Large intestine (tissue), 3 donors: ENCODE data around the gene GALR1. TPM values are rescaled to one million over a fixed set of nuclear protein-coding genes. Genes with fewer than 3 reads are reported as not detected.
"Not testable (repeated sequence)": the region's sequence is repeated elsewhere in the genome, so short reads cannot be mapped to it uniquely, and the experiment has no call there.

ENCODE experiments used
- DNase-seq, 2 donors: peaks; one replicate each; pipeline versions ENCODE4 v3.0.0 to v3.0.0-alpha.2; 2013
- H3K27ac ChIP-seq: one replicate; pipeline ENCODE4 v1.5.1; 2013; ENCODE audit warnings: low read length
- H3K27me3 ChIP-seq: 2 replicates; pipeline ENCODE4 v1.6.1; 2013; ENCODE audit warnings: low read length; ENCODE audit not compliant: control insufficient read depth, insufficient read depth
- H3K36me3 ChIP-seq: 2 replicates; pipeline ENCODE4 v1.6.1; 2013; ENCODE audit warnings: low read length; ENCODE audit not compliant: control insufficient read depth, insufficient read depth
- H3K4me1 ChIP-seq: one replicate; pipeline ENCODE4 v1.6.1; 2013; ENCODE audit warnings: low read length; ENCODE audit not compliant: control insufficient read depth, insufficient read depth
- H3K4me3 ChIP-seq: one replicate; pipeline ENCODE4 v1.5.1; 2013; ENCODE audit warnings: low read length
- H3K9me3 ChIP-seq: one replicate; pipeline ENCODE4 v1.6.1; 2013; ENCODE audit warnings: mild to moderate bottlenecking, low read depth, low read length, moderate library complexity; ENCODE audit not compliant: control insufficient read depth
- WGBS: methylation state at CpG from one replicate; pipeline ENCODE4 v1.1.5; 2013; ENCODE audit warnings: low lambda C conversion rate; ENCODE audit not compliant: insufficient coverage; 5-methylcytosine and 5-hydroxymethylcytosine counted together
- polyA plus RNA-seq: library from polyadenylated mRNA; unstranded; fragments of 120-200 nt; gene quantifications from one replicate; pipeline ENCODE4 v1.2.1, GENCODE V29; 2013

The GALR1 gene
- polyA plus RNA-seq, 1 donor = 0.51 TPM

DNA sequence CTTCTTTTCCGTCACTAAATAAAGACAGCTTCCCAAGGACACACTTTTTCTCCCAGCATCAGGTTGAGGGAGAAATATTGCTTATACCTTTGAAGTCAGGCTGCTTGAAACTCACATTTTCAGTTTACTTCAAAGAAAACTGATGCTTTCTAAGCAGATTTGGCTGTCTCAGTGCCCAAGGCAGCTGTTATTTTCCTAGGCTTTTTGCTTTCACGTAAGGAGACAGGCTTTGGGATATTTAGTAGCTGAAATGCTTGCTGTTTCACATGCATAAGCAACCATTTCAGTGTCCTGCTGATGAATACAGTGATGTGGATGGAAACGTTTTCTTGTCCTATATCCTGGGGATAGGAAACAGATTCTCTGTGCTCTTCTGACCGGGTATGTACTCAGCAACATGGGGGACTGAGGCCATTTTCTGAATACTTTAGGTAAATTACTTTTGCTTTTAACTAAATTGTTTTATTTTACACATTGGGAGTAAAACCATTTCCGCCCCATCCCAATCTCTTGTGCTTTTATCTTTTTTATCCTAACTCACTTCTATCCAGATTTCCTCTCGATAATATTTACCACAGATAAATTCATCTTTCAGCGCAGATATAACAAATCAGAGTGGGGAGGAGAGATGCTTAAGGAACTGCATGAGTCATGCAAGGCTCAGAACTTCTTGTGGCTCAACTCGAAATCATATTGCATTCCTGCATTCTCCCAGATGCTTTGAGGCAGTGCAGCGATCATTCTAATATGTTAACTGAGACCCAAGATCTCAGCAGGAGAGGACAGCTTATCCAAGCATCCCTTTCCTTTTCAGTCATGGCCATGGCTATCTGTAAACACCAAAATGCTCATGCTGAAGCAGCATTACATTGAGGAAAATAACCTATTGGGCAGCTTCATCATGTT lies 22.2 kb downstream of the GALR1 start:
- H3K9me3 ChIP-seq = peaks cover 3% of the 10 kb centered on the region
- DNase-seq = no peak
- no peaks in the 10 kb centered on the region for H3K4me1 ChIP-seq
- H3K4me3 ChIP-seq = no peak overlapping the region
- no peaks in the 10 kb centered on the region for H3K27me3 ChIP-seq
- WGBS = 69% methylated on average over 4 of the region's 9 CpGs
- no peaks in the 10 kb centered on the region for H3K36me3 ChIP-seq
- no peak overlapping the region for H3K27ac ChIP-seq

DNA sequence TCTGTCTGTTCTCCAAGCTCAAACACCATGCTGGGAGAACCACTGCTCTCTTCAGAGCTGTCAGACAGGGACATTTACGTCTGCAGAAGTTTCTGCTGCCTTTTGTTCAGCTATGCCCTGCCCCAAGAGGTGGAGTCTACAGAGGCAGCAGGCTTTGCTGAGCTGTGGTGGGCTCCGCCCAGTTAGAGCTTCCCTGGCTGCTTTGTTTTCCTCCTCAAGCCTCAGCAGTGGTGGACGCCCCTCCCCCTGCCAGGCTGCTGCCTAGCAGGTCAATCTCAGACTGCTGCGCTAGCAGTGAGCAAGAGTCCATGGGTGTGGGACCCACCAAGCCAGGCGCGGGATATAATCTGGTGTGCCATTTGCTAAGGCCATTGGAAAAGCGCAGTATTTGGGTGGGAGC lies 41.2 kb downstream of the GALR1 start:
- H3K27ac ChIP-seq, H3K36me3 ChIP-seq, H3K4me3 ChIP-seq, H3K27me3 ChIP-seq, H3K4me1 ChIP-seq, DNase-seq, H3K9me3 ChIP-seq: not testable (repeated sequence)
- WGBS = no CpG with 5 or more reads among the region's 7 CpGs

DNA sequence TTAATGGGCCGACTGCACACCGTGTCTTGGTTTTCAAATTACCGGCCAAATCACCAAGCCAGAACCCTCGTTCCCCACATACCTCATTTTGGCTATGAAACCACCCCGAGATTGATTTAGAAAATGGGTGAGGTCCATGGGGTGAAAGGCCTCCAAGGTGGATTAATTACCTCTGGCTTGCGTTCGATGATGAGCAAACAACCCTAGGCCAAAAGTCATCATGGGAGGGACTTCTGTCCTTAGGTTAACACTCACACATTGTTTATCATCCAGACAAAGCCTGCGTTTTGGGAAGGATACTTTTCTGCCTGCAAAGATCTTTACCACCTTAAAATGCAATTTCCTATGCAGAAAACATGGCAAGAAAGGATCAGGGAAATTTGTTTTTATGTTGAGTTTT lies 48.5 kb downstream of the GALR1 start:
- no peak overlapping the region for H3K27ac ChIP-seq
- no peak overlapping the region for H3K4me3 ChIP-seq
- no peaks in the 10 kb centered on the region for H3K36me3 ChIP-seq
- no peak for DNase-seq
- WGBS = no CpG with 5 or more reads among the region's 8 CpGs
- no peaks in the 10 kb centered on the region for H3K4me1 ChIP-seq
- H3K27me3 ChIP-seq = peaks cover 3% of the 10 kb centered on the region
- no peaks in the 10 kb centered on the region for H3K9me3 ChIP-seq

DNA sequence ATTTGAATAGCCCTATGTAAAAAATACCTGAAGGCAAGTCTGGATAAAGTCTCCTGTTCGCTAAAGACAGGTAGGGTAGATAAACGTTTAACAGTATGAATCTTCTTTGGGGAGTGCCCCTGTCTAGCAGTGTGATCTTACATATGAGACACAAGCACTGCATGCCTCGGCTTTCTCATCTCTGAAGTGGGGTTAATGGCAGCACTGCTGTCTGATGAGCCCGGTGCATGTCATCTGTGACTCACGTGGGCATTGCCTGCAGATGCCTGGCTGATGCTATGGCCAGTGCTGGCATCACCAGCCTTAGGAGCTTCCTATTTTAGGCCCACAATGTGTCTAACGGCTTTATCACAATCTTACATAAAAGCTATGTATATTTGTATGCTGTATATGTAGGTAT lies 50.1 kb downstream of the GALR1 start:
- H3K36me3 ChIP-seq = no peaks in the 10 kb centered on the region
- peaks cover 3% of the 10 kb centered on the region for H3K27me3 ChIP-seq
- H3K4me1 ChIP-seq = no peaks in the 10 kb centered on the region
- no peak for DNase-seq
- no peak overlapping the region for H3K27ac ChIP-seq
- H3K4me3 ChIP-seq = no peak overlapping the region
- no CpG with 5 or more reads among the region's 6 CpGs for WGBS
- no peaks in the 10 kb centered on the region for H3K9me3 ChIP-seq

DNA sequence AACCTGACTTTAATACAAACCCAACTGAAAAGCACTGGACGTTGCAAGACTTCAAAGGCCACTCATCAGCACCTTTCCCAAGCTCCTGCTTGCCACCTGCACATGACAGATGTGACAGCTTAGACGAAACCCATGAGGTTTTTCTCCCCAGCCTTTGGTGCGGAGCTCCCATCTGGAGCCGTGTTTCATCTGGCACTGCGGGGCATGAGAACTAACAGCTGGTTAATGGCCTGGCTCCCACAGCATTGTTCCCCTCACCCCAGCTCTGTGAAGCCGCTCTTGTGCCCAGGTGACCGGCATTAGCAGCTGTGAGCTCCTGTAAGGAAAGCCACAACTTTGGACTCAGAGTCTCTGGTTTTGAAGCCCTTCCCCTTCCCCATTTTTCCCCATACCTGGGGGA lies 50.9 kb downstream of the GALR1 start:
- no peak overlapping the region for H3K4me3 ChIP-seq
- DNase-seq = no peak
- H3K27ac ChIP-seq = no peak overlapping the region
- no peaks in the 10 kb centered on the region for H3K36me3 ChIP-seq
- WGBS = no CpG with 5 or more reads among the region's 7 CpGs
- H3K9me3 ChIP-seq = no peaks in the 10 kb centered on the region
- H3K27me3 ChIP-seq = peaks cover 3% of the 10 kb centered on the region
- no peaks in the 10 kb centered on the region for H3K4me1 ChIP-seq

DNA sequence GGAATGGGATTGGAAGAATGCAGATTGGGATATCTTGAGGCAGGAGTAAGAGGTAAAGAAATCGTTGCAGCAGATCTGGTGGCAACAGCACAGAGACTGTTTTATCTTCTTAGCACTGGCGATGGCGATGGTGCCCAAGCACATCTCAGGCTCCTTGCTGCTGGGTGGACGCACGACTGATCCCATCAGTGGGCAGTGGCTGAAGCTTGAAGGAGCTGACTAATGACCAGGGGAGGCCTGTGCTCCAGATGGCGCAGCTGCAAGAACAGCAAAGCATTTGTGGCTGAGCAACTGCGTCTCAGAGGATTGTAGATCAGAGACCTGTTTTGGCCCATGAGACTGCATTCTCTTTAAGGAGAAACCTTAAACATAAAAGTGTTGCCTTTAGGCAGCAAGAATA lies 54.6 kb downstream of the GALR1 start:
- Histone ChIP-seq H3K27me3 (peaks cover 1% of the 10 kb centered on the region), H3K4me1 (no peaks in the 10 kb centered on the region), H3K27ac (no peak overlapping the region), H3K4me3 (no peak overlapping the region), H3K9me3 (no peaks in the 10 kb centered on the region), H3K36me3 (no peaks in the 10 kb centered on the region)
- DNase-seq = no peak
- no CpG with 5 or more reads among the region's 7 CpGs for WGBS

DNA sequence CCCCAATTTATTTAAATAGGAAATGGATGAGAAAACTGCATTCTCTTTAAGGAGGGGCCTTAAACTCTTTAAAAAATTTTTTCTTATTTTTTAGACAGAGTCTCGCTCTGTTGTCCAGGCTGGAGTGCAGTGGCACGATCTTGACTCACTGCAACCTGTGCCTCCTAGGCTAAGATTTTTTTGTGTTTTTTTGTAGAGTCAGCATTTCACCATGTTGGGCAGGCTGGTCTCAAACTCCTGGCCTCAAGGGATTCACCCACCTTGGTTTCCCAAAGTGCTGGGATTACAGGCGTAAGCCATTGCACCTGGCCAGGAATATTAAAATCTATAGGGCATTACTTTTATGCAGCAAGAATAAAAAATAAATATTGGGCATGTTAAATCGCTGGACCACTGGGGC lies 56.0 kb downstream of the GALR1 start:
- H3K9me3 ChIP-seq = no peaks in the 10 kb centered on the region
- no peak for DNase-seq
- H3K4me1 ChIP-seq = no peaks in the 10 kb centered on the region
- WGBS = 100% methylated on average over 1 of the region's 4 CpGs
- H3K27me3 ChIP-seq = peaks cover 2% of the 10 kb centered on the region
- no peaks in the 10 kb centered on the region for H3K36me3 ChIP-seq
- no peak overlapping the region for H3K4me3 ChIP-seq
- H3K27ac ChIP-seq = no peak overlapping the region

DNA sequence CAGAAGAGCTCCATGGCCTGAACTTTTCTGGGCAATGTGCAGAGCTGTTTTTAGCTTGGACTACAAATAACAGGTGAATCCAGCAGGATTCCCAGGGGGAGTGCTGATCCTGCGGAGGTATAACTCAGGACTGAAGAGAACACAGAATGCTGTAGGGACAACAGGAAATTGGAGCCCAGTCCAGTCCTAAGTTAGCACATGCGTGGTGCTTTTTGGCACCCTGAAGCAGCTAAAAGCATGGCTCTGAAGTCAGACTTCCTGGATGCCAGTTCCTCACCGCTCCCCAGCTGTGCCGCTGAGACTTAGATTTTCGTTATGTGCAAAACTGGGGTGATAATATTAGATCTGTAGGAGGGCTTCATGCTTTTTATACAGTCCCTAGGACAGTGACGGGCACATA lies 58.6 kb downstream of the GALR1 start:
- no peak for DNase-seq
- no peak overlapping the region for H3K27ac ChIP-seq
- peaks cover 2% of the 10 kb centered on the region for H3K27me3 ChIP-seq
- H3K4me1 ChIP-seq = no peaks in the 10 kb centered on the region
- no peaks in the 10 kb centered on the region for H3K36me3 ChIP-seq
- H3K4me3 ChIP-seq = no peak overlapping the region
- WGBS = 90% methylated on average over 2 of the region's 6 CpGs
- no peaks in the 10 kb centered on the region for H3K9me3 ChIP-seq

DNA sequence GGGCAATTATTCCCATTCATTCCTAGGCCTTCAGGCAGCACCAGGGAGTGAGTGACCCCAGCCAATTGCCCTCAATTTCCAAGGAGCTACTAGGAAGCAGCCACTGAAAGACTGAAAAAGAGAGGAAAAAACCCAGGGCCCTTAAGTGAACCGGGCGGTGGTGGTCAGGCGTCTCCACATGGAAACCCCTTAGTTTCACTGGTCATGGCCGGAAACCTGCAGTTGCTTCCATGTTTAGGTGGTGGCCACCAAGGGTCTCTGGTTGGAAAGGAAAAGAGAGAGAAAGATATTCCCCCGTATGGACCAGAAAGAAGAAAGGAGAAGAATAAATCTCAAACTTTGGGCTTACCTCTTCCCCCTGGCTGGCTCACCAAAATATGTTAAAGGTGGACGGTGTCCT lies 64.9 kb downstream of the GALR1 start:
- H3K27ac ChIP-seq = no peak overlapping the region
- 100% methylated on average over 2 of the region's 6 CpGs for WGBS
- no peak for DNase-seq

DNA sequence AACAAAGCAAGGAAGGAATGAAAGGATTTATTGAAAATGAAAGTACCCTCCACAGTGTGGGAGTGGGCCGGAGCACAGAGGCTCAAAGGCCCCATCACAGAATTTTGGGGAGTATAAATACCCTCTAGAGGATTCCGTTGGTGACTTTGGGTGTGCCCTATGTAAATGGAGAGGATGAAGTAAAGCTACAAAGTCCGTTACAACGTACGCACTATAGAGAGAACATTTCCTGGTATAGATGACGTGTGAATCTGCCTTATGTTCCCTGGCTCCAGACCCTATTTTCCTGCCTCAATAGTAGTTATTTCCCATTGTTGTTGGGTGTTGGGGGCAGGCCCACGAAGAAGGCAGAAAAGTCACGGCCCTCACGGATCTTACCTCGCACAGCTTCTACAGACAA lies 65.3 kb downstream of the GALR1 start:
- H3K9me3 ChIP-seq = no peaks in the 10 kb centered on the region
- no peaks in the 10 kb centered on the region for H3K27me3 ChIP-seq
- no peaks in the 10 kb centered on the region for H3K4me1 ChIP-seq
- H3K4me3 ChIP-seq = no peak overlapping the region
- no peaks in the 10 kb centered on the region for H3K36me3 ChIP-seq
- H3K27ac ChIP-seq = no peak overlapping the region
- no peak for DNase-seq
- WGBS = no CpG with 5 or more reads among the region's 10 CpGs

More for the DNA sequence above, 64.9 kb downstream of the GALR1 start:
- no peaks in the 10 kb centered on the region for H3K4me1 ChIP-seq
- H3K4me3 ChIP-seq = no peak overlapping the region
- H3K27me3 ChIP-seq = peaks cover 2% of the 10 kb centered on the region
- no peaks in the 10 kb centered on the region for H3K9me3 ChIP-seq
- no peaks in the 10 kb centered on the region for H3K36me3 ChIP-seq

DNA sequence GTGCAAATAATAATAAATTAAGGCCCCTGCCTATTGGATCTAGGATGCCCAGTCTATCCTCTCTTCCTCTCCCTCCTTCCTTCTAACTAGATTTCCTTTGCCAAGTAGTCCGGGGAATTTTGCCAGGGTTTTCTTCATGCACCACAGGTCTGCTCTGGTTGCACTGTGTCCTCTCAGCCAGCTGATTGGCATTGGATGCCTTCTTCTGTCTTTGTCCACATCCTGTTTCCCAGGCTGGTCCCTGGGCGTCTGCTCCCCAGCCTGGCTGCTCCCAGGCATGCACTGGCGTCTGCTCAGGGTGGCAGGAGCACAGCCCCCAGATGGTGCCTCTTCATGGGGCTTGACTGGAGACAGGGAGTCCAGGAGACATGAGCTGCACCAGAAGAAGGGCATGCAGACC lies 66.4 kb downstream of the GALR1 start:
- no CpG with 5 or more reads among the region's 3 CpGs for WGBS
- H3K4me1 ChIP-seq = no peaks in the 10 kb centered on the region

More for the DNA sequence above, 66.4 kb downstream of the GALR1 start:
- no peak overlapping the region for H3K4me3 ChIP-seq
- H3K27me3 ChIP-seq = no peaks in the 10 kb centered on the region
- no peaks in the 10 kb centered on the region for H3K9me3 ChIP-seq
- no peak overlapping the region for H3K27ac ChIP-seq
- no peaks in the 10 kb centered on the region for H3K36me3 ChIP-seq
- DNase-seq = no peak
